H1 (cell line): ENCODE results near the gene ITPK1. TPM values are rescaled to one million over a fixed set of nuclear protein-coding genes. Genes with fewer than 3 reads are reported as not detected.

ENCODE experiments used
- CTCF ChIA-PET: fragments of 300-600 bp; sonication (Branson Sonifier 250); formaldehyde crosslinking; loops from one replicate; lab custom pipeline; 2021; ENCODE audit not compliant: partially characterized antibody; lab: Charles Lee
- POLR2A ChIA-PET: fragments of 300-600 bp; sonication (Branson Sonifier 250); formaldehyde crosslinking; loops from one replicate; lab custom pipeline; 2021; ENCODE audit warnings: inconsistent platforms; ENCODE audit not compliant: partially characterized antibody; lab: Charles Lee
- DNase-seq, 2 experiments: peaks; one replicate each; pipeline versions ENCODE4 v3.0.0 to v3.0.0-alpha.2; 2010 to 2022; ENCODE audit warnings: low spot score in 2 of 2, low read depth in 1 of 2, mixed read lengths in 1 of 2
- FAIRE-seq: peaks from 2 replicates; lab custom pipeline; 2011; peaks lifted over from hg19 to GRCh38; lab: Jason Lieb, UNC
- H2AFZ ChIP-seq: 2 replicates; pipeline ENCODE4 v1.8.1; 2012; ENCODE audit warnings: low read length, inconsistent platforms
- H2AK5ac ChIP-seq: 2 replicates; pipeline ENCODE4 v1.6.1; 2013; ENCODE audit warnings: low read depth, low read length
- H2BK120ac ChIP-seq: replicated peaks from 2 replicates; pipeline ENCODE3; 2013; ENCODE audit warnings: low read depth, low read length, inconsistent platforms
- H2BK12ac ChIP-seq: 2 replicates; pipeline ENCODE4 v1.6.1; 2013; ENCODE audit warnings: low read depth, low read length
- H2BK15ac ChIP-seq: 2 replicates; pipeline ENCODE4 v1.6.1; 2013; ENCODE audit warnings: low read length
- H2BK20ac ChIP-seq: 2 replicates; pipeline ENCODE4 v1.6.1; 2013; ENCODE audit warnings: low read length
- H2BK5ac ChIP-seq: 2 replicates; pipeline ENCODE4 v1.6.1; 2013; ENCODE audit warnings: low read depth, low read length
- H3K14ac ChIP-seq: 2 replicates; pipeline ENCODE4 v1.6.1; 2013; ENCODE audit warnings: inconsistent platforms; ENCODE audit not compliant: insufficient read length
- H3K18ac ChIP-seq: 2 replicates; pipeline ENCODE4 v1.6.1; 2013; ENCODE audit warnings: low read length; ENCODE audit errors: extremely low read depth
- H3K23ac ChIP-seq: 2 replicates; pipeline ENCODE4 v1.6.1; 2013; ENCODE audit warnings: inconsistent platforms; ENCODE audit not compliant: insufficient read length
- H3K23me2 ChIP-seq: 2 replicates; pipeline ENCODE4 v1.6.1; 2013; ENCODE audit warnings: low read depth, low read length
- H3K27ac ChIP-seq: 2 replicates; pipeline ENCODE4 v1.6.1; 2011; ENCODE audit warnings: low read depth, low read length, inconsistent platforms
- H3K27me3 ChIP-seq, 4 experiments: replicated peaks in 1 of 4; 1 replicate in 1 of 4; 2 replicates in 3 of 4; pipeline versions ENCODE4 v1.6.1 to v1.8.1; 2011 to 2013; ENCODE audit warnings: low read length in 3 of 4, mild to moderate bottlenecking in 3 of 4, inconsistent platforms in 2 of 4, mixed read lengths in 2 of 4, moderate library complexity in 1 of 4; ENCODE audit not compliant: control insufficient read depth in 3 of 4, insufficient read depth in 3 of 4; ENCODE audit errors: extremely low read depth in 1 of 4
- H3K36me3 ChIP-seq, 4 experiments: 2 replicates each; pipeline versions ENCODE4 v1.6.1 to v1.8.1; 2011 to 2013; ENCODE audit warnings: mild to moderate bottlenecking in 4 of 4, low read length in 3 of 4, moderate library complexity in 2 of 4, control low read depth in 1 of 4, inconsistent platforms in 1 of 4; ENCODE audit not compliant: insufficient read depth in 4 of 4, control insufficient read depth in 2 of 4
- H3K4ac ChIP-seq: replicated peaks from 2 replicates; pipeline ENCODE3; 2013; ENCODE audit warnings: low read length, low read depth, mixed read lengths, inconsistent platforms; ENCODE audit not compliant: insufficient read length
- H3K4me1 ChIP-seq, 4 experiments: replicated peaks in 1 of 4; 1 replicate in 1 of 4; 2 replicates in 3 of 4; pipeline versions ENCODE4 v1.6.1 to v1.8.1; 2011 to 2013; ENCODE audit warnings: low read length in 3 of 4, inconsistent platforms in 2 of 4, mixed read lengths in 1 of 4; ENCODE audit not compliant: insufficient read depth in 4 of 4, control insufficient read depth in 3 of 4
- H3K4me2 ChIP-seq, 2 experiments: 2 replicates each; pipeline versions ENCODE4 v1.6.1 to v1.8.1; 2011 to 2013; ENCODE audit warnings: low read depth in 2 of 2, low read length in 2 of 2, control low read depth in 1 of 2, inconsistent platforms in 1 of 2, mild to moderate bottlenecking in 1 of 2; ENCODE audit not compliant: insufficient read depth in 1 of 2
- H3K4me3 ChIP-seq, 4 experiments: fragments of 200-600, 300-600 bp in 1 of 4; sonication (generic), shearing (Covaris generic), sonication (Bioruptor Twin) in 1 of 4; 2 replicates each; pipeline versions ENCODE4 v1.5.1 to v1.8.1; 2011 to 2016; ENCODE audit warnings: low read length in 4 of 4, low read depth in 3 of 4, control low read depth in 2 of 4, inconsistent platforms in 2 of 4, mild to moderate bottlenecking in 2 of 4, mixed read lengths in 1 of 4, moderate library complexity in 1 of 4; ENCODE audit not compliant: insufficient read depth in 2 of 4; ENCODE audit errors: extremely low read depth in 1 of 4
- H3K56ac ChIP-seq: replicated peaks from 2 replicates; pipeline ENCODE3; 2013; ENCODE audit warnings: low read depth, mild to moderate bottlenecking, mixed read lengths, low read length, inconsistent platforms; ENCODE audit not compliant: insufficient read length
- H3K79me1 ChIP-seq: 2 replicates; pipeline ENCODE4 v1.6.1; 2013; ENCODE audit warnings: low read depth, low read length, control low read depth
- H3K79me2 ChIP-seq, 2 experiments: 2 replicates each; pipeline versions ENCODE4 v1.6.1 to v1.8.1; 2012 to 2013; ENCODE audit warnings: low read length in 2 of 2, mild to moderate bottlenecking in 2 of 2, inconsistent platforms in 1 of 2; ENCODE audit not compliant: insufficient read depth in 2 of 2, control insufficient read depth in 1 of 2
- H3K9ac ChIP-seq, 4 experiments: replicated peaks in 1 of 4; 1 replicate in 1 of 4; 2 replicates in 3 of 4; pipeline versions ENCODE4 v1.6.1 to v1.8.1; 2011 to 2013; ENCODE audit warnings: low read depth in 3 of 4, low read length in 3 of 4, control low read depth in 2 of 4, mild to moderate bottlenecking in 2 of 4, moderate library complexity in 2 of 4, inconsistent platforms in 1 of 4; ENCODE audit errors: extremely low read depth in 1 of 4
- H3K9me3 ChIP-seq, 2 experiments: 2 replicates each; pipeline versions ENCODE4 v1.6.1 to v1.8.1; 2012 to 2013; ENCODE audit warnings: mild to moderate bottlenecking in 2 of 2, moderate library complexity in 2 of 2, control low read depth in 1 of 2, inconsistent platforms in 1 of 2, low read depth in 1 of 2, low read length in 1 of 2, mixed read lengths in 1 of 2; ENCODE audit not compliant: insufficient read depth in 2 of 2
- H4K20me1 ChIP-seq, 2 experiments: replicated peaks in 1 of 2; 2 replicates each; pipeline versions ENCODE3 to v1.8.1; 2011 to 2013; ENCODE audit warnings: inconsistent platforms in 2 of 2, low read length in 2 of 2, mild to moderate bottlenecking in 1 of 2; ENCODE audit not compliant: insufficient read depth in 2 of 2, control insufficient read depth in 1 of 2
- H4K5ac ChIP-seq: 2 replicates; pipeline ENCODE4 v1.6.1; 2013; ENCODE audit warnings: low read length, low read depth, mixed read lengths, inconsistent platforms; ENCODE audit not compliant: insufficient read length
- H4K8ac ChIP-seq: 2 replicates; pipeline ENCODE4 v1.8.0; 2013; ENCODE audit warnings: mild to moderate bottlenecking, moderate library complexity, low read length, inconsistent platforms; ENCODE audit not compliant: insufficient read depth; ENCODE audit errors: extremely low read depth
- H4K91ac ChIP-seq: replicated peaks from 2 replicates; pipeline ENCODE3; 2013; ENCODE audit warnings: low read length, mixed read lengths, inconsistent platforms; ENCODE audit not compliant: insufficient read length
- FOSL1 ChIP-seq: IDR thresholded peaks from 2 replicates; pipeline ENCODE4 v1.6.1; 2011; ENCODE audit warnings: mild to moderate bottlenecking, low read depth, low read length, moderate library complexity; ENCODE audit not compliant: insufficient read depth
- GABPA ChIP-seq: IDR thresholded peaks from 2 replicates; pipeline ENCODE4 v1.6.1; 2011; ENCODE audit warnings: mild to moderate bottlenecking, low read length, moderate library complexity, borderline replicate concordance; ENCODE audit not compliant: insufficient read depth
- NRF1 ChIP-seq: IDR thresholded peaks from 2 replicates; pipeline ENCODE4 v1.6.1; 2011; ENCODE audit warnings: mild to moderate bottlenecking, low read depth, low read length, improper control_type of control experiment
- RXRA ChIP-seq: IDR thresholded peaks from 2 replicates; pipeline ENCODE4 v1.6.1; 2011; ENCODE audit warnings: low read depth, mild to moderate bottlenecking, low read length, moderate library complexity; ENCODE audit not compliant: insufficient read depth
- SAP30 ChIP-seq: fragments of 300-600 bp; sonication (generic); IDR thresholded peaks from 2 replicates; pipeline ENCODE4 v1.7.1; 2012; ENCODE audit warnings: low read length, moderate library complexity, mild to moderate bottlenecking, inconsistent platforms; ENCODE audit not compliant: insufficient read depth, insufficient replicate concordance
- SIX5 ChIP-seq: IDR thresholded peaks from 2 replicates; pipeline ENCODE4 v1.6.1; 2011; ENCODE audit warnings: mild to moderate bottlenecking, low read depth, low read length
- SUZ12 ChIP-seq: fragments of 200-600 bp; sonication (generic); IDR thresholded peaks from 2 replicates; pipeline ENCODE4 v1.6.1; 2012; ENCODE audit warnings: mild to moderate bottlenecking, inconsistent platforms, low read length, moderate library complexity, mixed read lengths
- WGBS, 2 experiments: shearing (Covaris generic) in 1 of 2; methylation state at CpG; one replicate each; pipeline versions ENCODE4 v1.1.6 to v1.1.7; 2013 to 2015; ENCODE audit warnings: low lambda C conversion rate in 2 of 2, mixed read lengths in 2 of 2, inconsistent platforms in 1 of 2, low coverage in 1 of 2, missing lambda C conversion rate in 1 of 2; ENCODE audit not compliant: insufficient replicate concordance in 2 of 2, insufficient coverage in 1 of 2, insufficient read length in 1 of 2; ENCODE audit errors: extremely low coverage in 1 of 2, missing lambda C conversion rate in 1 of 2; 5-methylcytosine and 5-hydroxymethylcytosine counted together
- polyA plus RNA-seq, 7 experiments: library from polyadenylated mRNA; depleted of rRNA in 3 of 7; stranded (reverse) in 5 of 7; unstranded in 2 of 7; fragments of >200 nt in 5 of 7; fragments of 200-250 nt in 2 of 7; gene quantifications; 1 replicate in 5 of 7; 2 replicates in 1 of 7; 4 replicates in 1 of 7; pipeline versions ENCODE4 v1.2.1 to v1.2.3, GENCODE V29; 2011 to 2013; ENCODE audit warnings: missing spikeins in 2 of 7, mixed read lengths in 2 of 7
- total RNA-seq: library from RNA; stranded (reverse); fragmentation: NEBNext Ultra II Directional; extraction: Animal tissue kit (Norgen Biotek cat#: 25700); gene quantifications from 2 replicates; pipeline ENCODE4 v1.2.1, GENCODE V29; 2021
- TF ChIP-seq, protein P1 (sequence below): IDR thresholded peaks from 2 replicates; pipeline ENCODE4 v1.6.1; 2011; ENCODE audit warnings: low read length, improper control_type of control experiment
- TF ChIP-seq, protein P2 (sequence below): IDR thresholded peaks from 2 replicates; pipeline ENCODE4 v1.6.1; 2012; ENCODE audit warnings: inconsistent platforms

ITPK1 gene
- total and polyA plus RNA-seq, 2 of the 8 experiments (the other 6 are each of a cell fraction or from before 2014, with no cell fraction given) = 108 to 143 TPM

DNA sequence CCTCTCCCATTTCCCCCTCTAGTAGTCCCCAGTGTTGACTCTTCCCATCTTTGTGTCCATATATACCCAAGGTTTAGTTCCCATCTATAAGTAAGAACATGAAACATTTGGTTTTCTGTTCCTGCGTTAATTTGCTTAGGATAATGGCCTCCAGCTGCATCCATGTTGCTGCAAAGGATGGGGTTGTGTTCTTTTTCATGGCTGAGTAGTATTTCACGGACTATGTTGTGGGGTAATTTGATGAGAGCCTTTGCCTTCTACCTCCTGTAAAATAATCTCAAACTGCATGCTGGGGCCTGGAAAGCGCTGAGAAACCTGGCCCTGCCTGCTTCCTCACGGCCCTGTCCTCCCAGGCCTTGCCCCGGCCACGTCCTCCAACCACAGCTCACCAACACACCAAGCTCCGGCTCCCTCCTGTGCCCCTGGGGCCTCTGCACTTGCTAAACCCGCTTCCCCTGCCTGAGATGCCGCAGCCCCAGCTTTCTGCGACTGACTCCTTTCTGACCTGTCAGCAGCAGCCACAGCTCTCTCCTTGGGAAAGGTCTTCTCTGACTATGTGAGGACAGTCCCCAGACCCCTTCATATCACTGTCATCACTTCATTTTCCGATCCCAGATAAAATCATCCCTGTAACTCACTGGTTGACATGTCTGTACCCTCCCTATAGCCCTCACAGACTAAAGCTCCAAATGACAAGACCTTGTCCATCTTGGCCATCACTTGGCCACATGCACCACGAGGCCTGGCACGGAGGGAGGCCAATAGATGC is 19.8 kb downstream of the ITPK1 start:
- H2BK12ac ChIP-seq = no peak overlapping the region
- H3K56ac ChIP-seq = no peak overlapping the region
- H3K4me3 ChIP-seq = no peak overlapping the region
- no peak overlapping the region for H3K27ac ChIP-seq
- no peaks in the 10 kb centered on the region for H3K36me3 ChIP-seq
- no peaks in the 10 kb centered on the region for H3K9me3 ChIP-seq
- ChIA-PET CTCF (interaction anchor here (1.0 to 13.8 kb wide), 7 partner anchors 11 to 99 kb away, joined by 3 to 128 read pairs (median 4); no protein-coding TSS in a partner anchor), POLR2A (interaction anchor here (1.6 to 2.1 kb wide), 2 partner anchors 8 to 9 kb away, joined by 4 to 7 read pairs; no protein-coding TSS in a partner anchor)
- no peak overlapping the region for H2BK5ac ChIP-seq
- no peak overlapping the region for H2BK20ac ChIP-seq
- peak overlapping the region; percentile 28 for H3K4ac ChIP-seq
- H3K4me2 ChIP-seq = no peak overlapping the region
- H2AK5ac ChIP-seq = peak overlapping the region; percentile 53; the same call in 1 of the 2 replicates
- H2AFZ ChIP-seq = no peak overlapping the region
- H3K4me1 ChIP-seq = peaks cover 0 to 19% (median 6%) of the 10 kb centered on the region in 4 experiments
- no peak overlapping the region for H3K9ac ChIP-seq
- H3K79me2 ChIP-seq = peaks cover 4 to 95% of the 10 kb centered on the region in 2 experiments; a peak in 3 of 4 replicates
- H2BK120ac ChIP-seq = no peak overlapping the region
- no peak for FAIRE-seq
- H4K91ac ChIP-seq = no peak overlapping the region
- peaks cover 26 to 47% of the 10 kb centered on the region in 2 experiments for H4K20me1 ChIP-seq
- DNase-seq = no peak
- H4K8ac ChIP-seq = no peak overlapping the region
- H3K79me1 ChIP-seq = peaks cover 42% of the 10 kb centered on the region
- H2BK15ac ChIP-seq = no peak overlapping the region
- WGBS, 2 experiments = 89% methylated on average over 13 of the region's 13 CpGs; no CpG with 5 or more reads in 1 of the 2 experiments
- no peaks in the 10 kb centered on the region for H3K27me3 ChIP-seq
- H4K5ac ChIP-seq = no peak overlapping the region
- H3K14ac ChIP-seq = no peak overlapping the region
- H3K18ac ChIP-seq = no peak overlapping the region
- no peaks in the 10 kb centered on the region for H3K23me2 ChIP-seq
- no peak overlapping the region for H3K23ac ChIP-seq
- TF ChIP-seq NRF1 (no peak), FOSL1 (no peak), RXRA (no peak), SIX5 (no peak), SUZ12 (no peak), GABPA (no peak), SAP30 (no peak)
- TF ChIP-seq, protein P1, sequence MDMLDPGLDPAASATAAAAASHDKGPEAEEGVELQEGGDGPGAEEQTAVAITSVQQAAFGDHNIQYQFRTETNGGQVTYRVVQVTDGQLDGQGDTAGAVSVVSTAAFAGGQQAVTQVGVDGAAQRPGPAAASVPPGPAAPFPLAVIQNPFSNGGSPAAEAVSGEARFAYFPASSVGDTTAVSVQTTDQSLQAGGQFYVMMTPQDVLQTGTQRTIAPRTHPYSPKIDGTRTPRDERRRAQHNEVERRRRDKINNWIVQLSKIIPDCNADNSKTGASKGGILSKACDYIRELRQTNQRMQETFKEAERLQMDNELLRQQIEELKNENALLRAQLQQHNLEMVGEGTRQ = no peak
- TF ChIP-seq, protein P2, sequence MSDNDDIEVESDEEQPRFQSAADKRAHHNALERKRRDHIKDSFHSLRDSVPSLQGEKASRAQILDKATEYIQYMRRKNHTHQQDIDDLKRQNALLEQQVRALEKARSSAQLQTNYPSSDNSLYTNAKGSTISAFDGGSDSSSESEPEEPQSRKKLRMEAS = no peak
